ENCODE data around the gene CARNS1. TPM values are rescaled to one million over a fixed set of nuclear protein-coding genes. Genes with fewer than 3 reads are reported as not detected.

Gene CARNS1
- total and polyA plus RNA-seq, 10 of the 15 experiments (the other 5 are each of a cell fraction or from before 2014, with no cell fraction given): 0.02 to 0.14 (median 0.10) TPM; not detected in 3

- TF ChIP-seq ZNF687 (IDR thresholded peaks at IDR 0.05) (no peak), SMARCA5 (IDR thresholded peaks at IDR 0.05) (0 out of 2 replicates have a peak, but pooled peaks have one; percentile 52), TCF7 (IDR thresholded peaks at IDR 0.05; ENCODE audit: borderline replicate concordance) (no peak), MXI1 (IDR thresholded peaks at IDR 0.05; ENCODE audit: low read depth, low read length) (no peak)
Measured at GRCh38 chr11:67411785-67412152, 3.7 kb upstream of the CARNS1 start (continued).

- peaks cover 35% of the 10 kb centered on the region for H3K4me1 ChIP-seq (ENCODE audit: control insufficient read depth, insufficient read depth, low read length)
- no peak for FAIRE-seq
- no peaks in the 10 kb centered on the region for H3K36me3 ChIP-seq (ENCODE audit: control insufficient read depth in 2 of 2, insufficient read depth in 2 of 2, low read length in 1 of 2)
- no peak overlapping the region for H2AFZ ChIP-seq (ENCODE audit: control insufficient read depth, low read depth, low read length)
- ATAC-seq: no peak
- ChIA-PET RAD21 (ENCODE audit: unreplicated experiment) (interaction anchor here (0.7 to 3.0 kb wide), 4 partner anchors 11 to 149 kb away, joined by 3 to 12 read pairs (median 4); partner anchors contain the start of genes POLD4 and PPP1CA), CTCF (interaction anchor here (1.0 to 2.4 kb wide), 3 partner anchors 11 to 43 kb away, joined by 3 to 12 read pairs (median 4); partner anchors contain the start of genes PPP1CA and PTPRCAP), SMC1A (ENCODE audit: uncharacterized antibody, unreplicated experiment) (interaction anchor here (1.0 to 1.6 kb wide), 5 partner anchors 8 to 143 kb away, joined by 3 to 6 read pairs (median 4); partner anchors contain the start of genes PPP1CA, RAD9A and TBC1D10C), POLR2A (interaction anchor here (1.1 to 2.8 kb wide), 6 partner anchors 9 to 53 kb away, joined by 3 to 16 read pairs (median 10); partner anchors contain the start of genes PPP1CA, RPS6KB2 and TBC1D10C)
- no peak for DNase-seq (ENCODE audit: low read depth, low spot score)
- peaks cover 0 to 5% of the 10 kb centered on the region in 2 experiments; a peak in 3 of 4 replicates for H3K27me3 ChIP-seq (replicated peaks in 1 of 2; ENCODE audit: control insufficient read depth in 2 of 2, insufficient read depth in 2 of 2, low read length in 1 of 2)
- H3K9ac ChIP-seq (ENCODE audit: control insufficient read depth, insufficient read depth, low read length): no peak overlapping the region
- no peak for TF ChIP-seq CBX3 (IDR thresholded peaks at IDR 0.05; ENCODE audit: borderline replicate concordance, low read depth)
- no peak for TF ChIP-seq LARP7 (IDR thresholded peaks at IDR 0.05)
- 0 out of 2 replicates have a peak, but pooled peaks have one; percentile 8 for TF ChIP-seq POLR2A (IDR thresholded peaks at IDR 0.05; ENCODE audit: low read depth, low read length)
- no peaks in the 10 kb centered on the region for H3K9me3 ChIP-seq (replicated peaks; ENCODE audit: control insufficient read depth, insufficient read depth, low read length)
- no TSS peak for BruUV-seq (replicated peaks)
- no peak overlapping the region for H3K27ac ChIP-seq (ENCODE audit: control insufficient read depth, insufficient read depth)
- H3K79me2 ChIP-seq (ENCODE audit: control insufficient read depth, insufficient read depth, low read length): peaks cover 3% of the 10 kb centered on the region
- H3K4me2 ChIP-seq (ENCODE audit: control insufficient read depth, insufficient read depth): no peak overlapping the region
- intact Hi-C loops (cut with micrococcal nuclease; ENCODE audit: unreplicated experiment) (no loop called here), in situ Hi-C loops (cut with MboI) (no loop called here)
- 42% methylated on average over 9 of the region's 9 CpGs for WGBS (ENCODE audit: insufficient coverage, insufficient replicate concordance, low lambda C conversion rate, missing lambda C conversion rate)
- H3K4me3 ChIP-seq: no peak overlapping the region
- H4K20me1 ChIP-seq (ENCODE audit: control insufficient read depth, insufficient read depth): no peaks in the 10 kb centered on the region
Measured at GRCh38 chr11:67412495-67413179, 2.8 kb upstream of the CARNS1 start.
